DMS53 treated with DMSO at 0.1 percent for 48 hours (cell line): ENCODE results near the gene CSMD2.

Experiments
- DNase-seq: peaks from one replicate; lab custom pipeline; 2025; ENCODE audit not compliant: unreplicated experiment; lab: John Stamatoyannopoulos, UW

The CSMD2 gene

DNA sequence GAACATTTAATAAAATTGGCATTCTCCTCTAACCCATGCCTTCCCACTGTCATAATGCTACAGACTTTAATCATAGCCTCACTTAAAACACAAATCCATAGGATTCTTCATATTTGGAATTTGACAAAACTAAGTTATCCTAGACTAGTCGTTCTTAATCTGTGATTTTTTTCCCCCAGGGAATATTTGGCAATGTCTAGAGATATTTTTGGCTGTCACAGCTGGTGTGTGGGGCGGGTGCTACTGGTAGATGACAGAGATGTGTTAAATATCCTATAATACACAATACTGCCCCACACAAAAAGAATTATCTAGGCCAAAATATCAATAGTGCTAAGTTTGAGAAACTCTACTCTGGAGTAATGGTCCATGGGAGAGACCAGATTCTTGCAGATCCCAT lies 396.9 kb downstream of the CSMD2 start:
- no peak for DNase-seq

DNA sequence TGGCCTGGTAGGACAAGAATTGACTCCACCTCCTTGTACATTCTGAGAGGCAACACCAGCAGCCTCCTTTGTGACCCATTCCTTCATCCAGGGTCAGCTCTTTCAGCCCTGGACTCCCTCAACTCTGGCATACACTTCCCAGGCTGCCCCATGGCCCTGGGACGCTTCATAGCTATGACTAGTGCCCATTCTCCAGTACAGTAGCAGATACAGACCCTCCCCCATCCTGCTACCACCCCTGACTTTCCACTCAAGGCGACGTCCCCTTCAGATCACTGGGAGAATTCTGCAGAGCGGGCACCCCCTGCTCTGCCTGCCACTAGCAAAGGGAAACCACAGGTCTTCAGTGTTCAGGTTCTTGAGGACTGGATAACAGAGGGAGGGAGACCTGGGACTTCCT lies 400.9 kb downstream of the CSMD2 start:
- DNase-seq: no peak

DNA sequence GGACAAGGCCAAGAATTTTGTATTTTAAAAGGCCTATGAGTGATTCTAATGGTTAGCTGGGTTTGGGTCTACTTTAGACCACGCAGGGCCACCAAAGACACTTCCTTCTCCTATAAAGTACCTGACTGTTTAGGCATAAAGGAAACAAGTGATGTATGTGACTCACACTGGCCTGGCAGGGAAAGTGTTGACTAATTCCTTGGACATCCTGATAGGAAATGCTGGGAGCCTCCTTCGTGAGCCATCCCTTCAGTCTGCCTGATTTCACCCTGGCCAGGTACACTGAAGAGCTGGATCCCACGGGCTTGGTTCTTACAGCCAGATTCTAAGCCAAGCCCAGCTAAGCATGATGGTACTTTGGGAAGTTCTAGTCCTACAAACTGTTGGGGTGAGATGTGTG lies 401.6 kb downstream of the CSMD2 start:
- no peak for DNase-seq

DNA sequence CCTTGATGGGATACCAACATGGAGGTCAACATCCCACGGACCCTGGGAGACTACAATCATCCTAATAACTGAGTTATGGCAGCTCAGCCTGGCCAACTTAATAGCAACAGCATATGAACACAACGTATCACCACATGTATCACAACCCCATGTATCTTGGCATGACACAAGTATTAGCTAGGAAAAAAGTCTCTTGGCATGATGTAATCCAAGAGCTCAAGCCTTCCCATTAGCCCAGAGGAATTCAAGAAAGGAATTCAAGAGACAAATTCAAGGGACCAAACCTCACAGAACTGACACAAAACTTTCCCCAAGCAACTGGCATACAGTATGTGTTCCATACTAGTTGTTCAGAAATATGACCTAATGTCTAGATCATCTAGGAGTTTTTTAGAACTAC lies 402.1 kb downstream of the CSMD2 start:
- no peak for DNase-seq

DNA sequence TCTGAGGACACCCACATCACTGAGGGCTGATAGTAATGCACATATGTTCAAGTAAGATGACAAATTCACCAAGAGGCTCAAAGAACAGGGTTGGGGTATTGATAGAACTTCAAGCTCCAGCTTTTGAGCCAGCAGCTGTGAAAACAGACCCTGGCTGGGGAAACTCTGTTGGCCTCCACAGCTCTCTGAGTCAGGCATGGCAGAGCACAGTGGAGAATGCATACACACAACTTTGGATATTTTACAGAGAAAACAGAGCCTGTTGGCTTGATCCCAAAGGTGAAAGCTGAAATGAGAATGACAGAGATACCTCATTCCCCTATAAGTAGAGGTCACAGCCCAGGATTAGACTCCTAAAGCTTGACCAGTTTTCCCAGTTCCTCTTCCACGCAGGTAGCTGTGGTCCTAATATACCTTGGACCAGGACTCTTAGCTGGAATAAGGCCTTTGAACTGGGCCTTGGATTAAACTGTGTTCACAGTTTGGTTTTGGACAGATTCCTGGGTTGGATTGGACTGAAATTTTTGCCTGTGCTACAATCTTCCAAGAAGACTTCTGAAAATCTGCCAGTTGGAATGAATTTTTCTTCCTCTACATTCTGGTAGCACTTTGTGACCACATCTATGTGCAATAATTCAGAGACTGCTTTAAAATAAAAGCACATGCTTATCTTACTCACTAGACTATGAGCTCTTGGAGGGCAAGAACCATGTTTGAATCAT lies 402.8 kb downstream of the CSMD2 start:
- no peak for DNase-seq

DNA sequence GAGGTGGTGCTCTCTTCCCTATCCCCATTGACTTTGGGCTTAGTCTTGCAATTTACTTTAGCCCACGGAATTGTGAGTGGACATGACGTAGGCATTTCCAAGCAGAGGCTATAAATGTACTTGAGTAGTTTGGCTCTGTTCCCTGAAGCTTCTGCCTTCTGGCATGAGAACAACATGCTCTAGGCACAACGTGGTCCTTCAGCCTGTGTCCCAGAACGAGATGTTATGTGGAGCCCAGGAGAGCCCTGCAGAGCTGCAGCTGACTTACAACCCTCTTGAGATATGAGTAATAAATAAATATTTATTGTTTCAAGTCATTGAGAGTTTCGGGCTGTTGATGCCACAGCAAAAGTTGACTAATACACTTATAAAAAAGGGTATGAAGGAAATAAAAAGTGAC lies 406.3 kb downstream of the CSMD2 start:
- peak; percentile 37 for DNase-seq

DNA sequence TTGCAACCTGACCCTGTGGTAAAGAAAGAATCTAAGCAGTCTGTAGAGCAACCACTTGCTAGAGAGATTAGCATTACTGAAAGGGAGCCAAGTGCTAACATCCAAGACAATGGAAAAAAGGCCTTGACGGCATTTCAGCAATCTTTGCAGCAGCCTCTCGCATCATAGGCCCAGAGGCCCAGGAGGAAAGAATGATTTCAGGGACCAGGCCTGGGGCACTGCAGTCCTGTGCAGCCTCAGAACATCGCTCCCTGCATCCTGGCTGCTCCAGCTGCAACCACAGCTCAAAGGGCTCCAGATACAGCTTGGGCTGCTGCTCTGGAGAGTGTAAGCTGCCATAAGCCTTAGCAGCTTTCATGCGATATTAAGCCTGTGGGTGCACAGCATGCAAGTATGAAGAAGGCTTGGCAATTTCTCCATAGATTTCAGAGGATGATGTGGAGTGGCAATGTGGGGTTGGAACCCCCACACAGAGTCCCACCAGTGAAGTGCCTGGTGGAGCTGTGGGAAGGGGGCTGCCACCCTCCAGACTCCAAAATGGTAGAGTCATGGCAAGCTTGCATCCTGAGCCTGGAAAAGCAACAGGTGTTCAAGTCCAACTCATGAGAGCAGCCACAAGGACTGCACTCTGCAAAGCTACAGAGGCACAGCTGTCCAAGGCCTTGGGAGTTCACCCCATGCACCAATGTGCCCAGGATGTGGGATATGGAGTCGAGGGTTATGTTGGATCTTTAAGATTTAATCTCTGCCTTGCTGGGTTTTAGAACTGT lies 411.8 kb downstream of the CSMD2 start:
- no peak for DNase-seq

DNA sequence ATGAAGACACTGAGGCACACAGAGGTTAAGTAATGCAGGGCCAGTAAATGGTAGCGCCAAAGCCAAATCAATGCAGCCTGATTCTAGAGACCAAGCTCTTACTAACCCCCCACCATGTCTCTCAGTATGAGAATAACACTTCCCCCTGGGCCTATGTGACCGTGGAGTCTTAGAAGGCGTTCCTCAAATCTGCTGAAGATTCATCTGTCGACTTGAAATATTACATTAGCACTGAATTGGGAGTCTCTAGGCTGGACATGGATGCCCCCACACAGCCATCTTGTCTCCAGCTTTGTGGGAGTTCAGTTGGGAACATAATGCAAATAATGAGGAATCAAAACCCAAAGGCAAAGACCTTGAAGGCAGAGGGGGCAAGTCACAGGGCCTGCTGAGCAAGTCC lies 419.1 kb downstream of the CSMD2 start:
- no peak for DNase-seq

DNA sequence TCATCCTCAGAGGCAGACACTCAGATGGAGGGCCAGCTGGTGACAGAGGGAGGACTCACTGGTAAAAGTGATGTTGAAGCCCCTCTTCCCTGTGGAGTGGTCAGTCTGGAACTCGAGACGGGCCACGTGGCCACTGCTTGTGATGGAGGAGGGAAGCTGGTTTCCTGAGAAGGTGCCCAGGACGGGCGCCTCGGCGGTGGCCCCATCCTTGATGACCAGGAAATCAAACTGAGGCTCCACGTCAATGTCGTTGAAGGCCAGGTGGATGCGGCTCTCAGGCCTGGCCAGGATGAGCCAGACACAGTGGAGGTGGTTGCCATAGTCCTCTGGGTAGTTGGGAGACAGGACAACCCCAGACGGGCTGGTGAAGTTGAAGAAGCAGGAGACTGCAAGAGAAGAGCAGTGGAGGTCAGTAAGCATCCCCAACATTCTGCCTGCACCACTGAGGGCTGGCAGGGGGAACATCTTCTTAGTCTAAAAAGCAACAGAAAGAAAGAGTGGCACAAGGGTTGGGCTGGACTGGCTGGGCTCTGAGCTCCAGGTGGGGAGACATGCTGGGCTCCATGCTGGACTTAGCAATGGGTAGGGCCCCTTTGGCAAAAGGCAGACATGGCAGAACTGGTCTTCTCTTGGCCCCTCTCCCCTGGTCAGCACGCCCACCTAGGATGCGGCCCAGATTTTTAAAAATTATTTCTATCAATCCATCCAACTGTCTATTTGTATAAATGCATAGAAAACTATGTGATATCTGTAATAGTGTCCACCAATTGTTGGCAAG lies 421.6 kb downstream of the CSMD2 start:
- no peak for DNase-seq

DNA sequence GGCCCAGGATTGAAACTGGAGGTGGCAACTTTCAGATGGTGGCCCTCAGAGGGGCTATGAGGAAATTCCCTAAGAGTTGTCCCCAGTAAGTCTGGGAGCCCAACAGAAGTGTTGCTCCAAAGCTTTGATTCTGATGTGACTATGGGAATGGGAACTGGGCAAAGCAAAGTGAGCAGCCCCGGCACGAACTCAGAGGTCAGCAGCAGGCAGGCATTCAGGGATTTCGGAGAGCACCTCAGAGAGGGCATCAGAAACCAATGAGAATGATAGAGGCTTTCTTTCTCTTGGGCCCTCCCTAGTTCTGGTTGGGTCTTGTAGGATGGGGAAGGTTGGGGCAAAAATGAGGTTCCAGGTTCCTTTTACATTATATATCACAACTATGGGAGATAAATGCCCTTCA lies 422.4 kb downstream of the CSMD2 start:
- DNase-seq: no peak

DNA sequence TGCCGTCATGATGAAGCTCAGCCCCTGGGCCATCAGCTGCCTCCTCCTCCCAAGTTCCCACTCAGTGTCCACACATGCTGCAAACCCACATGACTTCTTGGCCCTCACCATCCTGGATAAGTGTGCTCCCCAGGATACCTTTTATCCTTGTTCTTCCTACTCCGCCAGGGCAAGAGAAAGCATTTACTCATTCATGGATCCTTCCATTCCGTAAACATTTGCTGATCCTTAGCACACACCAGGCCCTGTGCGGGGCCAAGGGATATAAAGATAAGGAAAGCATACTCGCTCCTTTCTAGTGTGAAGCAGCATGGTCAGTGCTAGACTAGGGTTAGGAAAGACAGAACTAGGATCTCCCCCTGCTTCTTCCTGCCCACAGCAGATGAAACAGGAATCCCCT lies 423.3 kb downstream of the CSMD2 start:
- DNase-seq: no peak

DNA sequence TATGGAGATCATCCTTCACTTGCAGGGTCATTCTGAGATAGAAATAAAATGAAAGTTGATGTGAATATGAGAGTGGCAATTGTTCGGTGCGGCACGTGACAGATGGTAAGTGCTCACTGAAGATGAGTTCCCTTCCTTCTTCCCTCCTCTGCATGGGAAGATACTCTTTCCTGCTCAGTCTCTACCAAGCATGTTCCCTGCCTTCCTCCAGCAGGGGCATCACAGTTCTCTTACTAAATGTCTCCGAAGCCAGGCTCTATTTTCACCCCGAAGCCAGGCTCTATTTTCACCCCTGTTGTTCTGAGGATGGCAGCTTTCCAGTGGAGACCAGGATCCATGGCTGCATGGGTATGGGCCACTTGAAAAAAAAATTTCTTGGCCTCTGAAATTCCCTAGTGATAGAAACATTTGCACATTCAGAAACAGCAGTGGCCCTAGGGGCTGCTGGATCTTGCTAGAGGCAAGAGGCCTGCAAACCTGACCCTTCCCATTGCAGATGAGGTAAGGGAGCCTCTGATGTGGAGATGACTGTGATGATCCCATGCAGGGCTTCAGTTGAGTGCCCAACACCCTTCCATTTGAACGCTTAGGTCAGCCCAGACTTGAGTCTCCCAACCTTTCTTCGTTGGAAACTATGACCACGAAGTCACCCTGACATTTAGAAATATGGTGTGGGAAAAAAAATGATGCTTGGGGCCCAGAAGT lies 424.8 kb downstream of the CSMD2 start:
- no peak for DNase-seq

DNA sequence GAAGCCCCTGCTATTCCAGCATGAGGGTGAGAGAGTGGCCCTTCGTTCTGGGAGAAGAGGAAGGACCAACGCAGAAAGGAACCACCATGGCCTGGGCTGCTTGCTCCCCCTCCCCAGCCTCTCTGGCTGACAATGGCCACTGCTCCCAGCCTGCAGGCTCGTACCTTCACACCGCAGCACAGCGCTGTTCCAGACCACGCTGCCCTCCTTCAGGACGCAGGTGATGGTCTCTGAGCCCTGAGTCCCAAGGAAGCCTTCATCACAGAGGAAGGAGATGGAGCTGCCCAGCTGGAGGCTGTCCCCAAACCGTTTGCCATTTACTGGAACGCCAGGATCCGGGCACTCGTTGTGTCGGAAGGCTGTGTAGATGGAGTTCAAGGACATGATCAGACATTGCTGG lies 426.1 kb downstream of the CSMD2 start:
- no peak for DNase-seq

DNA sequence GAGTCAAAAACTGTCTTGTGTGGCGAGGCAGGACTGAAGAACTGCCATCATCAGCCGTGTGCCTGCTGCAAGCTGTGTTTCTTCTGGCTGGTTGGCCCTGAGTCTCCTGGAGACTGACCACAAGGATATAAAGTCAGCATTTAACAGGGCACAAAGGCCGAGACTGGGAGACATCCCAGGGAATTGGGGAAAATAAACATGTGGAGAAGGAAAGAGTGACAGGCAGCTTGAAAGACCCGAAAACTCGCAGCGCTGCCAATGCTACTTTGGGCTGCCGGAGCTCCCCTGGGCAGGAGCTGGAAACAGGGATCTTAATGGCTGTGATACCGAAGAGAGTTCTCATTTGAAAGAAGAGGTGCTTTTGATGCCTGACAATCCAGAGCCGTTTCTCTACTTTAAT lies 426.5 kb downstream of the CSMD2 start:
- no peak for DNase-seq

DNA sequence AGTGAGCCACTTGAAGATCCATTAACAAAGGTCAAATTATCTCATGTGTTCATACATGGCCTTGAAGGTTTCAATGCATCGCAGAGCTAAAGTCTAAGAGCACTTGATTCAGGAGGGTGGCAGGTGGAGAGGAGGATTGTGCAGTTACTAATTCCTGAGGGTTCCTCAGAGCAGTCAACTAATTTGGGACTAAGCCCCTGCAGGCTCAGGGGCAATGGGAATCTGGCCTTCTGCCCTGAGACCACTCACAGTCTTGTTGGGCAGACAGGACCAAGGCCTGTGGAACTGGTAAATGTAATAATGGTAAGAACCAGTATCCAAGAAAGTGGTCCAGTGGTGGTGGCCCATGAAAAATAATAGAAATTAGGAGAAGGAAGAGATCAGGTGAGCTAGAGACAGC lies 428.5 kb downstream of the CSMD2 start:
- no peak for DNase-seq

DNA sequence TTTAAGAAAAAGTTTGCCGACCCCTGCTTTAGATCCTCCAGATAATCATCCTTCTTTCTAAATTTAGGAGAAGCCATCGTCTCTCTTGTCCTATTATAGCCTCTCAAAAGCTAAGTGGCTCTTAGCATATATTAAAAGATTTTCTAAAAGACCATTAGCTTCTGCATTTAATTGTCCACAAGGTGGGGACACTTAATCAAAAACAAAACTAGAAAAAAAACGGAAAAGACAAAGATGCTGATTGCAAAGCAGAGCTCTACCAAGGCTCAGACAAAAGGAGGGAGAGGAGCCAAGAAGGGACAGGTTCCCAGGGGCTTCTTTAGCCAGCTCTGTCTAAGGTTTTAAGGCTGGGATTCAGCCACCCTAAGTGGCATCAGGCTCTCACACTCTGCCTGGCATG lies 429.4 kb downstream of the CSMD2 start:
- no peak for DNase-seq

DNA sequence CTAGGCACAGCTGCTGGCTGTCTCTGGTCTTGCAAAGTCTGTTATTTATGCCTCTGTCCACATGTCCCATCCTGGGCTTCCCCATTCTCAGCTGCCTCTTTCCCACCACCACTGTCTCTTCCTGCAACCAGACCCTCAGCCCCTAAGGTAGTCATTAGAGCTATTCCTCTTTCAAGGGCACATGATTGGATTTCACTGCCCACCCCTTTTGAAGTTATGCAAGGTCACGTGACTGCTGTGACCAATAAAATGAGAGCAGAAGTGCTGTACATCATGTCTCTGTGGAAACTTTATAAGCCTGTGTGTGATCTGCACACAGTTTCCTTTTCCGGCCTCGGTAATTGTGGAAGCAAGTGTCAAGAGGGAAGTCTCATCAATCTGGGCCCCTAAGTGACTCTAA lies 437.7 kb downstream of the CSMD2 start:
- no peak for DNase-seq

DNA sequence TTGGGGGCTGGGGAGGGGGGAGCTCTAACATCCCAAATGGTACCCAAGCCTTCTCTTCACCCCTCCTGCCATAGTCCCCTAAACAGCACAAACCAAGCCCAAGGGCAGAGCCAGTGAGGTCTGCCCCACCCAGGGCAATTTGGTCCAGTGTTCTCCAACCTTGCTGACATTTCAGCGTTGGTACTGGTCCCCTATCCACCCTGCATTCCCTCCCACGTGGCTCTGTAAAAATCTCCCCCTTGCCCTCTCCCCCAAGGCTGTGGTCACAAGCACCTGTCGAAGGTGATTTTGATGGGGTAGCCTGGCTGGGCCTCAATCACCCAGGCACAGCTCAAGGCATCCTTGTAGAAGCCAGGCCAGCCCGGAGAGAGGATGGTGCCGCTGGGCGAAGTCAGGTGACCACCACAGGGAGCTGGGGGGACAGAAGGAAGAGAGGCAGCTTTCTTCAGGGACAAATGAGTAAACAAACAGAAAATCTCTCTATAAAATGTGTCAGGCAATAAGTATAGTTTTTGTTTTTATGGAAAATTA lies 438.7 kb downstream of the CSMD2 start:
- no peak for DNase-seq

DNA sequence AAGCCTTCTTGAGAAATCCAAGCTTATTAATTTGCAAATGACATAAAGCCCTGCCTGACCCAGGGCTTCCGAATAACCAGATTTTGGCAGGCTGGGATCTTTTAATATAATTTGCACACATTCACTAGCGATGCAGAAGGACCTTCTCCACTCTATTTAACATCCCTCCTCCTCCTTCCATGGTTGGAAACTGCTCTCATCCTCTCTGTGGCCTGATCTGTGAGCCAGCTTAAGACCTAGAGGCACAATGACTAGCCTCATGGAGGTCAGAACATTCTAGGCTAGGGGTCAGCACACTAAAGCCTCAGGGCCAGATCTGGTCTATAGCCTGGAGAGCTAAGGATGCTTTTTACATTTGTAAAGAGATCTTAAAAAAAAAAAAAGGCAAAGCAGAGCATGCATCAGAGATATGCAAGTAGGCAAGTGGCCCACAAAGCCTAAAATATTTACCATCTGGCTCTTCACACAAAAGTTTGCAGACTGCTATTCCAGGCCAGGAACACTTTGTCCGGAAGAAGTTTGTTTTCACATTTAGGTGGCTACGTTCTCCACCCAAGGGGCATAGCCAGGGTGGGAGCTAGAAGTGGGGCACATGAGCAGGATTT lies 439.4 kb downstream of the CSMD2 start:
- no peak for DNase-seq

DNA sequence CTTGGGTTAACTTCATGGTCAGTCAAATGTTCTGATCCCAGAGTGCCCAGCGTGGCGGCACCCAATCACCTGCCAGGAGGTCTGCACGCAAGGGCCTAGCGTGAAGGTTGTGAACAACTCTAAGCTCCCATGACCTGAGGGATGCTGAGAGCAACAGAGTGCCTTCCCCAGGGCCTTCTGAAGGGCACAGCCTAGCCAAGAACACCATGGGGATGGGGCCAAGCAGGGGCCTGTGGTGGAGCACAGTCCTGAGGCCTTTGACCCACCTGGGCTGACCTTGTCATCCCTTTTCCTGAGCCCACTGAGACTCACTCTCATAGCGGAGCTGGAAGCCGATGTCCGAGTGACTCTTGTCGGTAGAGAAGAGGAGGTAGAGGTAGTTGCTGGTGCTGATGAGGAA lies 440.0 kb downstream of the CSMD2 start:
- no peak for DNase-seq

DNA sequence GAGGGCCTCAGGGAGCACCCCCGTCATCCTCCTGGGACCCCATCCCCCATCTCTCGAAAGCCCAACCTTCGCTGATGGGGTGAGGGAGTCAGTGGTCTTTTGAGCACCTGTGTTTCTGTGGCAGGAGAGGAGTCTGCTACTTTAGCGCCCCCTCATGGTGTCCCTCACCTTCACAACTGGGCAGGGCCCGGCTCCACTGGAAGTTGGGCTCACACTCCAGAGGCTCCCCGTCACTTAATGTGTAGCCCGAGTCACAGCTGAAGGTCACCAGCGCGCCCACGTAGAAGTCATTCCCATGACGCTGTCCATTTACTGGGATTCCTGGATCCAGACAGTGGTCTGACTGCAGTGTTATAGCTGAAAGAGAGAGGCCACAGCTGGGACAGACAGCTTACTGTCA lies 440.7 kb downstream of the CSMD2 start:
- DNase-seq: no peak
